H1 (cell line): ENCODE data around the gene KPNA4. TPM values are rescaled to one million over a fixed set of nuclear protein-coding genes. Genes with fewer than 3 reads are reported as not detected.

Experiments used
- CTCF ChIA-PET: fragments of 300-600 bp; sonication (Branson Sonifier 250); formaldehyde crosslinking; loops from one replicate; lab custom pipeline; 2021; ENCODE audit not compliant: partially characterized antibody; lab: Charles Lee
- POLR2A ChIA-PET: fragments of 300-600 bp; sonication (Branson Sonifier 250); formaldehyde crosslinking; loops from one replicate; lab custom pipeline; 2021; ENCODE audit warnings: inconsistent platforms; ENCODE audit not compliant: partially characterized antibody; lab: Charles Lee
- DNase-seq, 2 experiments: peaks; one replicate each; pipeline versions ENCODE4 v3.0.0 to v3.0.0-alpha.2; 2010 to 2022; ENCODE audit warnings: low spot score in 2 of 2, low read depth in 1 of 2, mixed read lengths in 1 of 2
- FAIRE-seq: peaks from 2 replicates; lab custom pipeline; 2011; peaks lifted over from hg19 to GRCh38; lab: Jason Lieb, UNC
- H2AFZ ChIP-seq: 2 replicates; pipeline ENCODE4 v1.8.1; 2012; ENCODE audit warnings: low read length, inconsistent platforms
- H2AK5ac ChIP-seq: 2 replicates; pipeline ENCODE4 v1.6.1; 2013; ENCODE audit warnings: low read depth, low read length
- H2BK120ac ChIP-seq: replicated peaks from 2 replicates; pipeline ENCODE3; 2013; ENCODE audit warnings: low read depth, low read length, inconsistent platforms
- H2BK12ac ChIP-seq: 2 replicates; pipeline ENCODE4 v1.6.1; 2013; ENCODE audit warnings: low read depth, low read length
- H2BK15ac ChIP-seq: 2 replicates; pipeline ENCODE4 v1.6.1; 2013; ENCODE audit warnings: low read length
- H2BK20ac ChIP-seq: 2 replicates; pipeline ENCODE4 v1.6.1; 2013; ENCODE audit warnings: low read length
- H2BK5ac ChIP-seq: 2 replicates; pipeline ENCODE4 v1.6.1; 2013; ENCODE audit warnings: low read depth, low read length
- H3K14ac ChIP-seq: 2 replicates; pipeline ENCODE4 v1.6.1; 2013; ENCODE audit warnings: inconsistent platforms; ENCODE audit not compliant: insufficient read length
- H3K18ac ChIP-seq: 2 replicates; pipeline ENCODE4 v1.6.1; 2013; ENCODE audit warnings: low read length; ENCODE audit errors: extremely low read depth
- H3K23ac ChIP-seq: 2 replicates; pipeline ENCODE4 v1.6.1; 2013; ENCODE audit warnings: inconsistent platforms; ENCODE audit not compliant: insufficient read length
- H3K23me2 ChIP-seq: 2 replicates; pipeline ENCODE4 v1.6.1; 2013; ENCODE audit warnings: low read depth, low read length
- H3K27ac ChIP-seq: 2 replicates; pipeline ENCODE4 v1.6.1; 2011; ENCODE audit warnings: low read depth, low read length, inconsistent platforms
- H3K27me3 ChIP-seq, 4 experiments: replicated peaks in 1 of 4; 1 replicate in 1 of 4; 2 replicates in 3 of 4; pipeline versions ENCODE4 v1.6.1 to v1.8.1; 2011 to 2013; ENCODE audit warnings: low read length in 3 of 4, mild to moderate bottlenecking in 3 of 4, inconsistent platforms in 2 of 4, mixed read lengths in 2 of 4, moderate library complexity in 1 of 4; ENCODE audit not compliant: control insufficient read depth in 3 of 4, insufficient read depth in 3 of 4; ENCODE audit errors: extremely low read depth in 1 of 4
- H3K36me3 ChIP-seq, 4 experiments: 2 replicates each; pipeline versions ENCODE4 v1.6.1 to v1.8.1; 2011 to 2013; ENCODE audit warnings: mild to moderate bottlenecking in 4 of 4, low read length in 3 of 4, moderate library complexity in 2 of 4, control low read depth in 1 of 4, inconsistent platforms in 1 of 4; ENCODE audit not compliant: insufficient read depth in 4 of 4, control insufficient read depth in 2 of 4
- H3K4ac ChIP-seq: replicated peaks from 2 replicates; pipeline ENCODE3; 2013; ENCODE audit warnings: low read length, low read depth, mixed read lengths, inconsistent platforms; ENCODE audit not compliant: insufficient read length
- H3K4me1 ChIP-seq, 4 experiments: replicated peaks in 1 of 4; 1 replicate in 1 of 4; 2 replicates in 3 of 4; pipeline versions ENCODE4 v1.6.1 to v1.8.1; 2011 to 2013; ENCODE audit warnings: low read length in 3 of 4, inconsistent platforms in 2 of 4, mixed read lengths in 1 of 4; ENCODE audit not compliant: insufficient read depth in 4 of 4, control insufficient read depth in 3 of 4
- H3K4me2 ChIP-seq, 2 experiments: 2 replicates each; pipeline versions ENCODE4 v1.6.1 to v1.8.1; 2011 to 2013; ENCODE audit warnings: low read depth in 2 of 2, low read length in 2 of 2, control low read depth in 1 of 2, inconsistent platforms in 1 of 2, mild to moderate bottlenecking in 1 of 2; ENCODE audit not compliant: insufficient read depth in 1 of 2
- H3K4me3 ChIP-seq, 4 experiments: fragments of 200-600, 300-600 bp in 1 of 4; sonication (generic), shearing (Covaris generic), sonication (Bioruptor Twin) in 1 of 4; 2 replicates each; pipeline versions ENCODE4 v1.5.1 to v1.8.1; 2011 to 2016; ENCODE audit warnings: low read length in 4 of 4, low read depth in 3 of 4, control low read depth in 2 of 4, inconsistent platforms in 2 of 4, mild to moderate bottlenecking in 2 of 4, mixed read lengths in 1 of 4, moderate library complexity in 1 of 4; ENCODE audit not compliant: insufficient read depth in 2 of 4; ENCODE audit errors: extremely low read depth in 1 of 4
- H3K56ac ChIP-seq: replicated peaks from 2 replicates; pipeline ENCODE3; 2013; ENCODE audit warnings: low read depth, mild to moderate bottlenecking, mixed read lengths, low read length, inconsistent platforms; ENCODE audit not compliant: insufficient read length
- H3K79me1 ChIP-seq: 2 replicates; pipeline ENCODE4 v1.6.1; 2013; ENCODE audit warnings: low read depth, low read length, control low read depth
- H3K79me2 ChIP-seq, 2 experiments: 2 replicates each; pipeline versions ENCODE4 v1.6.1 to v1.8.1; 2012 to 2013; ENCODE audit warnings: low read length in 2 of 2, mild to moderate bottlenecking in 2 of 2, inconsistent platforms in 1 of 2; ENCODE audit not compliant: insufficient read depth in 2 of 2, control insufficient read depth in 1 of 2
- H3K9ac ChIP-seq, 4 experiments: replicated peaks in 1 of 4; 1 replicate in 1 of 4; 2 replicates in 3 of 4; pipeline versions ENCODE4 v1.6.1 to v1.8.1; 2011 to 2013; ENCODE audit warnings: low read depth in 3 of 4, low read length in 3 of 4, control low read depth in 2 of 4, mild to moderate bottlenecking in 2 of 4, moderate library complexity in 2 of 4, inconsistent platforms in 1 of 4; ENCODE audit errors: extremely low read depth in 1 of 4
- H3K9me3 ChIP-seq, 2 experiments: 2 replicates each; pipeline versions ENCODE4 v1.6.1 to v1.8.1; 2012 to 2013; ENCODE audit warnings: mild to moderate bottlenecking in 2 of 2, moderate library complexity in 2 of 2, control low read depth in 1 of 2, inconsistent platforms in 1 of 2, low read depth in 1 of 2, low read length in 1 of 2, mixed read lengths in 1 of 2; ENCODE audit not compliant: insufficient read depth in 2 of 2
- H4K20me1 ChIP-seq, 2 experiments: replicated peaks in 1 of 2; 2 replicates each; pipeline versions ENCODE3 to v1.8.1; 2011 to 2013; ENCODE audit warnings: inconsistent platforms in 2 of 2, low read length in 2 of 2, mild to moderate bottlenecking in 1 of 2; ENCODE audit not compliant: insufficient read depth in 2 of 2, control insufficient read depth in 1 of 2
- H4K5ac ChIP-seq: 2 replicates; pipeline ENCODE4 v1.6.1; 2013; ENCODE audit warnings: low read length, low read depth, mixed read lengths, inconsistent platforms; ENCODE audit not compliant: insufficient read length
- H4K8ac ChIP-seq: 2 replicates; pipeline ENCODE4 v1.8.0; 2013; ENCODE audit warnings: mild to moderate bottlenecking, moderate library complexity, low read length, inconsistent platforms; ENCODE audit not compliant: insufficient read depth; ENCODE audit errors: extremely low read depth
- H4K91ac ChIP-seq: replicated peaks from 2 replicates; pipeline ENCODE3; 2013; ENCODE audit warnings: low read length, mixed read lengths, inconsistent platforms; ENCODE audit not compliant: insufficient read length
- ASH2L ChIP-seq: fragments of 200-600, 300-600 bp; sonication (generic); IDR thresholded peaks from one replicate; pipeline ENCODE4 v1.7.1; 2017; ENCODE audit warnings: low read length
- CBX5 ChIP-seq: fragments of 300-800, 300-1000 bp; sonication (generic); IDR thresholded peaks from 2 replicates; pipeline ENCODE4 v1.7.1; 2016; ENCODE audit warnings: antibody characterized with exemption, low read length, low read depth
- CEBPB ChIP-seq: IDR thresholded peaks from 2 replicates; pipeline ENCODE4 v1.6.1; 2012; ENCODE audit warnings: low read depth, low read length
- GTF2F1 ChIP-seq: IDR thresholded peaks from 2 replicates; pipeline ENCODE4 v1.6.1; 2012; ENCODE audit warnings: low read depth, low read length, improper control_type of control experiment, borderline replicate concordance
- HDAC2 ChIP-seq, 2 experiments: fragments of 300-600 bp in 1 of 2; sonication (generic) in 1 of 2; IDR thresholded peaks; 2 replicates each; pipeline ENCODE4 v1.6.1; 2011 to 2012; ENCODE audit warnings: low read depth in 2 of 2, low read length in 2 of 2, mild to moderate bottlenecking in 2 of 2, moderate library complexity in 2 of 2, borderline replicate concordance in 1 of 2, inconsistent platforms in 1 of 2
- KDM5A ChIP-seq: fragments of 200-600 bp; IDR thresholded peaks from 2 replicates; pipeline ENCODE4 v1.7.1; 2012; ENCODE audit warnings: mild to moderate bottlenecking, low read length, inconsistent platforms, mixed read lengths
- MAX ChIP-seq: IDR thresholded peaks from 2 replicates; pipeline ENCODE4 v1.6.1; 2012; ENCODE audit warnings: inconsistent platforms
- RNF2 ChIP-seq: fragments of 200-900, 300-1000 bp; sonication (generic); IDR thresholded peaks from 2 replicates; pipeline ENCODE4 v1.7.1; 2016; ENCODE audit warnings: borderline replicate concordance, low read depth, mild to moderate bottlenecking, antibody characterized with exemption, low read length; ENCODE audit not compliant: poor library complexity, severe bottlenecking; ENCODE audit errors: missing control alignments
- SRF ChIP-seq: IDR thresholded peaks from 2 replicates; pipeline ENCODE4 v1.6.1; 2011; ENCODE audit warnings: mild to moderate bottlenecking, low read depth, low read length, moderate library complexity
- TAF7 ChIP-seq: optimal IDR thresholded peaks from 2 replicates; pipeline ENCODE3; 2011; ENCODE audit warnings: low read depth, mild to moderate bottlenecking, inconsistent platforms, low read length, moderate library complexity, borderline replicate concordance
- polyA plus RNA-seq, 7 experiments: library from polyadenylated mRNA; depleted of rRNA in 3 of 7; stranded (reverse) in 5 of 7; unstranded in 2 of 7; fragments of >200 nt in 5 of 7; fragments of 200-250 nt in 2 of 7; gene quantifications; 1 replicate in 5 of 7; 2 replicates in 1 of 7; 4 replicates in 1 of 7; pipeline versions ENCODE4 v1.2.1 to v1.2.3, GENCODE V29; 2011 to 2013; ENCODE audit warnings: missing spikeins in 2 of 7, mixed read lengths in 2 of 7
- total RNA-seq: library from RNA; stranded (reverse); fragmentation: NEBNext Ultra II Directional; extraction: Animal tissue kit (Norgen Biotek cat#: 25700); gene quantifications from 2 replicates; pipeline ENCODE4 v1.2.1, GENCODE V29; 2021

Gene KPNA4
- total and polyA plus RNA-seq, 2 of the 8 experiments (the other 6 are each of a cell fraction or from before 2014, with no cell fraction given): 13.2 to 81.9 TPM

GRCh38 chr3:160474416-160474838, 90.9 kb downstream of the KPNA4 start:
- H3K79me2 ChIP-seq: no peaks in the 10 kb centered on the region
- H3K4ac ChIP-seq: no peak overlapping the region
- peaks cover 14 to 18% of the 10 kb centered on the region in 2 experiments for H3K9me3 ChIP-seq
- no peak overlapping the region for H4K91ac ChIP-seq
- no peaks in the 10 kb centered on the region for H4K20me1 ChIP-seq
- H2BK5ac ChIP-seq: no peak overlapping the region
- no peaks in the 10 kb centered on the region for H3K4me1 ChIP-seq
- no peak overlapping the region for H3K27ac ChIP-seq
- no peaks in the 10 kb centered on the region for H3K23me2 ChIP-seq
- no peak overlapping the region for H3K4me2 ChIP-seq
- no peak overlapping the region for H3K4me3 ChIP-seq
- no peaks in the 10 kb centered on the region for H3K27me3 ChIP-seq
- no peaks in the 10 kb centered on the region for H3K79me1 ChIP-seq
- no peak overlapping the region for H4K8ac ChIP-seq
- H2BK12ac ChIP-seq: no peak overlapping the region
- H2BK120ac ChIP-seq: no peak overlapping the region
- no peak overlapping the region for H2BK20ac ChIP-seq
- H3K56ac ChIP-seq: no peak overlapping the region
- no peak for DNase-seq
- no peak for FAIRE-seq
- H3K14ac ChIP-seq: no peak overlapping the region
- ChIA-PET CTCF (interaction anchor here (0.6 to 2.5 kb wide), 3 partner anchors 11 to 449 kb away, joined by 3 to 6 read pairs (median 3); no protein-coding TSS in a partner anchor), POLR2A (interaction anchor here (1.1 kb wide), 1 partner anchor 25 kb away, joined by 5 read pairs; the partner anchor contains the start of gene TRIM59)
- H3K36me3 ChIP-seq: no peaks in the 10 kb centered on the region; a peak in 1 of 8 replicates
- no peak overlapping the region for H4K5ac ChIP-seq
- H2AFZ ChIP-seq: no peak overlapping the region
- H2BK15ac ChIP-seq: no peak overlapping the region
- H3K18ac ChIP-seq: no peak overlapping the region
- no peak overlapping the region for H3K23ac ChIP-seq
- no peak overlapping the region for H2AK5ac ChIP-seq
- H3K9ac ChIP-seq: no peak overlapping the region
- TF ChIP-seq TAF7: no peak
- no peak for TF ChIP-seq GTF2F1
- TF ChIP-seq MAX: no peak
- no peak for TF ChIP-seq RNF2
- TF ChIP-seq CBX5: no peak
- no peak for TF ChIP-seq HDAC2 (IDR thresholded peaks at IDR 0.05; ENCODE audit: borderline replicate concordance in 1 of 2, low read depth in 2 of 2, low read length in 2 of 2)
- no peak for TF ChIP-seq SRF
- TF ChIP-seq ASH2L: no peak
- no peak for TF ChIP-seq CEBPB
- TF ChIP-seq KDM5A: no peak
